ENCODE results near the gene RPN2. TPM values are rescaled to one million over a fixed set of nuclear protein-coding genes. Genes with fewer than 3 reads are reported as not detected.

The RPN2 gene
- total and polyA plus RNA-seq, 2 of the 13 experiments (the other 11 are each of a cell fraction or from before 2014, with no cell fraction given) = 587 to 1,818 TPM

GRCh38 chr20:37178839-37179682 is at the start of gene RPN2, which contains the start of gene MROH8 (continued):
- no peak for TF ChIP-seq HNF1A (IDR thresholded peaks at IDR 0.05; ENCODE audit: low read depth)
- peak; percentile 34; the same call in 1 of the 2 replicates for TF ChIP-seq HNF1A (CRISPR knock-in tag; IDR thresholded peaks at IDR 0.05; ENCODE audit: borderline replicate concordance)
- TF ChIP-seq CSRNP2 (CRISPR knock-in tag; conservative IDR thresholded peaks at IDR 0.05; ENCODE audit: low read depth) = no peak
- 0 out of 2 replicates have a peak, but pooled peaks have one; percentile 18 for TF ChIP-seq FLYWCH1 (CRISPR knock-in tag; IDR thresholded peaks at IDR 0.05)
- TF ChIP-seq THYN1 (CRISPR knock-in tag; IDR thresholded peaks at IDR 0.05; ENCODE audit: borderline replicate concordance, low read depth) = no peak
- peak; percentile 85; the same call in 1 of the 2 replicates for TF ChIP-seq HNRNPUL1 (IDR thresholded peaks at IDR 0.05; ENCODE audit: low read depth, low read length)
- TF ChIP-seq ZNF24 (IDR thresholded peaks at IDR 0.05) = peak; percentile 54; the same call in 1 of the 2 replicates
- no peak for TF ChIP-seq HMGA1 (CRISPR knock-in tag; conservative IDR thresholded peaks at IDR 0.05)
- peak; percentile 92 for TF ChIP-seq PHF21A (CRISPR knock-in tag; IDR thresholded peaks at IDR 0.05)
- peak; percentile 49; the same call in 1 of the 2 replicates for TF ChIP-seq ZBTB10 (CRISPR knock-in tag; IDR thresholded peaks at IDR 0.05; ENCODE audit: borderline replicate concordance)
- no peak for TF ChIP-seq RAD51 (IDR thresholded peaks at IDR 0.05; ENCODE audit: borderline replicate concordance)
- no peak for TF ChIP-seq CAMTA2 (CRISPR knock-in tag; IDR thresholded peaks at IDR 0.05; ENCODE audit: borderline replicate concordance)
- 0 out of 2 replicates have a peak, but pooled peaks have one; percentile 56 for TF ChIP-seq ZNF121 (CRISPR knock-in tag; IDR thresholded peaks at IDR 0.05)
- TF ChIP-seq ZNF670 (CRISPR knock-in tag; IDR thresholded peaks at IDR 0.05; ENCODE audit: borderline replicate concordance) = peak; percentile 87; the same call in 1 of the 2 replicates
- peak; percentile 99 for TF ChIP-seq ZNF281 (CRISPR knock-in tag; IDR thresholded peaks at IDR 0.05; ENCODE audit: borderline replicate concordance)
- 0 out of 2 replicates have a peak, but pooled peaks have one; percentile 35 for TF ChIP-seq MZF1 (CRISPR knock-in tag; IDR thresholded peaks at IDR 0.05; ENCODE audit: borderline replicate concordance)
- TF ChIP-seq KDM6A (CRISPR knock-in tag; IDR thresholded peaks at IDR 0.05; ENCODE audit: low read depth) = no peak

Measured in HepG2 (cell line).